ENCODE results near the gene LINC01488.

LINC01488 gene

GRCh38 chr11:69509381-69509780 is 27.9 kb downstream of the LINC01488 start:
- no peak overlapping the region for H4K8ac ChIP-seq (ENCODE audit: low read depth, low read length)
- no peak for DNase-seq

GRCh38 chr11:69509846-69510390 is 28.5 kb downstream of the LINC01488 start:
- no peak overlapping the region for H4K12ac ChIP-seq (ENCODE audit: low read depth, low read length)
- no peaks in the 10 kb centered on the region for H3K36me3 ChIP-seq (ENCODE audit: control insufficient read depth in 1 of 2, insufficient read depth in 2 of 2, low read length in 2 of 2)
- no peaks in the 10 kb centered on the region for H3K27me3 ChIP-seq (ENCODE audit: insufficient read depth, low read length)
- no peak overlapping the region for H2BK5ac ChIP-seq (ENCODE audit: low read depth, low read length, poor library complexity)
- H3K27ac ChIP-seq (ENCODE audit: low read depth, low read length), result no peak overlapping the region
- H3K9me3 ChIP-seq (ENCODE audit: insufficient read depth, low read depth, low read length), result peaks cover 2% of the 10 kb centered on the region
- H3K79me1 ChIP-seq (ENCODE audit: low read length), result no peaks in the 10 kb centered on the region
- H2AK5ac ChIP-seq (ENCODE audit: low read length), result no peak overlapping the region
- peaks cover 0 to 3% of the 10 kb centered on the region in 2 experiments for H3K4me1 ChIP-seq (ENCODE audit: control insufficient read depth in 1 of 2, insufficient read depth in 2 of 2, low read length in 2 of 2)
- no CpG with 5 or more reads among the region's 10 CpGs for WGBS (ENCODE audit: extremely low coverage, insufficient coverage, insufficient read length)
- no peak overlapping the region for H3K4me3 ChIP-seq (ENCODE audit: low read depth, low read length)
- no peak overlapping the region for H3K4me2 ChIP-seq (ENCODE audit: low read length)
- H4K91ac ChIP-seq (ENCODE audit: low read depth, low read length), result no peak overlapping the region
- no peaks in the 10 kb centered on the region for H3K79me2 ChIP-seq (ENCODE audit: control insufficient read depth, insufficient read depth, low read length, poor library complexity)
- no peak overlapping the region for H3K14ac ChIP-seq (ENCODE audit: low read length)
- no peak overlapping the region for H4K8ac ChIP-seq (ENCODE audit: low read depth, low read length)
- no peak overlapping the region for H2AFZ ChIP-seq (ENCODE audit: insufficient read depth, low read length, poor library complexity)
- no peak overlapping the region for H2BK120ac ChIP-seq (ENCODE audit: insufficient read depth, low read length, poor library complexity)
- no peak for DNase-seq
- no peak overlapping the region for H3K4ac ChIP-seq (ENCODE audit: low read depth, low read length)
- H3K23ac ChIP-seq (ENCODE audit: low read length), result no peak overlapping the region
- no peak overlapping the region for H2BK12ac ChIP-seq (ENCODE audit: low read length)
- no peak overlapping the region for H3K9ac ChIP-seq (ENCODE audit: low read length)
- H3K18ac ChIP-seq (ENCODE audit: low read length), result no peak overlapping the region

More at GRCh38 chr11:69509381-69509780, 27.9 kb downstream of the LINC01488 start:
- no peak overlapping the region for H2BK12ac ChIP-seq (ENCODE audit: low read length)
- WGBS (ENCODE audit: extremely low coverage, insufficient coverage, insufficient read length), result no CpG with 5 or more reads among the region's 7 CpGs
- H4K91ac ChIP-seq (ENCODE audit: low read depth, low read length), result no peak overlapping the region
- no peaks in the 10 kb centered on the region for H3K79me2 ChIP-seq (ENCODE audit: control insufficient read depth, insufficient read depth, low read length, poor library complexity)
- no peaks in the 10 kb centered on the region for H3K27me3 ChIP-seq (ENCODE audit: insufficient read depth, low read length)
- peaks cover 2% of the 10 kb centered on the region for H3K9me3 ChIP-seq (ENCODE audit: insufficient read depth, low read depth, low read length)
- H3K4ac ChIP-seq (ENCODE audit: low read depth, low read length), result no peak overlapping the region
- H2BK120ac ChIP-seq (ENCODE audit: insufficient read depth, low read length, poor library complexity), result no peak overlapping the region
- no peak overlapping the region for H3K23ac ChIP-seq (ENCODE audit: low read length)
- peak overlapping the region; percentile 30 for H2AK5ac ChIP-seq (ENCODE audit: low read length)
- no peaks in the 10 kb centered on the region for H3K79me1 ChIP-seq (ENCODE audit: low read length)
- H3K4me3 ChIP-seq (ENCODE audit: low read depth, low read length), result peak overlapping the region; percentile 34
- H3K9ac ChIP-seq (ENCODE audit: low read length), result no peak overlapping the region
- no peak overlapping the region for H3K4me2 ChIP-seq (ENCODE audit: low read length)
- H2AFZ ChIP-seq (ENCODE audit: insufficient read depth, low read length, poor library complexity), result no peak overlapping the region
- peaks cover 0 to 3% of the 10 kb centered on the region in 2 experiments for H3K4me1 ChIP-seq (ENCODE audit: control insufficient read depth in 1 of 2, insufficient read depth in 2 of 2, low read length in 2 of 2)
- no peak overlapping the region for H4K12ac ChIP-seq (ENCODE audit: low read depth, low read length)
- H3K27ac ChIP-seq (ENCODE audit: low read depth, low read length), result no peak overlapping the region
- H3K36me3 ChIP-seq (ENCODE audit: control insufficient read depth in 1 of 2, insufficient read depth in 2 of 2, low read length in 2 of 2), result no peaks in the 10 kb centered on the region
- no peak overlapping the region for H3K18ac ChIP-seq (ENCODE audit: low read length)
- no peak overlapping the region for H3K14ac ChIP-seq (ENCODE audit: low read length)
- no peak overlapping the region for H2BK5ac ChIP-seq (ENCODE audit: low read depth, low read length, poor library complexity)

GRCh38 chr11:69510471-69511357 is 29.3 kb downstream of the LINC01488 start:
- H2AFZ ChIP-seq (ENCODE audit: insufficient read depth, low read length, poor library complexity), result no peak overlapping the region
- no CpG with 5 or more reads among the region's 14 CpGs for WGBS (ENCODE audit: extremely low coverage, insufficient coverage, insufficient read length)

GRCh38 chr11:69511358-69512055 is 30.0 kb downstream of the LINC01488 start:
- Histone ChIP-seq H3K27me3 (ENCODE audit: insufficient read depth, low read length) (no peaks in the 10 kb centered on the region), H3K27ac (ENCODE audit: low read depth, low read length) (no peak overlapping the region), H3K9ac (ENCODE audit: low read length) (no peak overlapping the region), H2AFZ (ENCODE audit: insufficient read depth, low read length, poor library complexity) (no peak overlapping the region), H3K4me2 (ENCODE audit: low read length) (no peak overlapping the region), H3K79me2 (ENCODE audit: control insufficient read depth, insufficient read depth, low read length, poor library complexity) (no peaks in the 10 kb centered on the region), H4K91ac (ENCODE audit: low read depth, low read length) (no peak overlapping the region), H2AK5ac (ENCODE audit: low read length) (no peak overlapping the region), H3K14ac (ENCODE audit: low read length) (no peak overlapping the region), H3K79me1 (ENCODE audit: low read length) (no peaks in the 10 kb centered on the region), H3K9me3 (ENCODE audit: insufficient read depth, low read depth, low read length) (no peaks in the 10 kb centered on the region), H4K12ac (ENCODE audit: low read depth, low read length) (no peak overlapping the region), H3K4me3 (ENCODE audit: low read depth, low read length) (no peak overlapping the region), H2BK120ac (ENCODE audit: insufficient read depth, low read length, poor library complexity) (no peak overlapping the region), H3K18ac (ENCODE audit: low read length) (no peak overlapping the region), H2BK12ac (ENCODE audit: low read length) (no peak overlapping the region), H3K4me1 (ENCODE audit: control insufficient read depth in 1 of 2, insufficient read depth in 2 of 2, low read length in 2 of 2) (peaks cover 0 to 3% of the 10 kb centered on the region in 2 experiments), H3K4ac (ENCODE audit: low read depth, low read length) (no peak overlapping the region), H3K36me3 (ENCODE audit: control insufficient read depth in 1 of 2, insufficient read depth in 2 of 2, low read length in 2 of 2) (no peaks in the 10 kb centered on the region), H2BK5ac (ENCODE audit: low read depth, low read length, poor library complexity) (no peak overlapping the region), H3K23ac (ENCODE audit: low read length) (no peak overlapping the region), H4K8ac (ENCODE audit: low read depth, low read length) (no peak overlapping the region)
- no peak for DNase-seq
- WGBS (ENCODE audit: extremely low coverage, insufficient coverage, insufficient read length), result no CpG with 5 or more reads among the region's 21 CpGs

More at GRCh38 chr11:69510471-69511357, 29.3 kb downstream of the LINC01488 start:
- no peaks in the 10 kb centered on the region for H3K36me3 ChIP-seq (ENCODE audit: control insufficient read depth in 1 of 2, insufficient read depth in 2 of 2, low read length in 2 of 2)
- H3K18ac ChIP-seq (ENCODE audit: low read length), result no peak overlapping the region
- no peak for DNase-seq
- no peaks in the 10 kb centered on the region for H3K79me2 ChIP-seq (ENCODE audit: control insufficient read depth, insufficient read depth, low read length, poor library complexity)
- H2BK120ac ChIP-seq (ENCODE audit: insufficient read depth, low read length, poor library complexity), result no peak overlapping the region
- H3K4ac ChIP-seq (ENCODE audit: low read depth, low read length), result no peak overlapping the region
- H2BK12ac ChIP-seq (ENCODE audit: low read length), result no peak overlapping the region
- H2BK5ac ChIP-seq (ENCODE audit: low read depth, low read length, poor library complexity), result no peak overlapping the region
- H4K12ac ChIP-seq (ENCODE audit: low read depth, low read length), result no peak overlapping the region
- H3K4me1 ChIP-seq (ENCODE audit: control insufficient read depth in 1 of 2, insufficient read depth in 2 of 2, low read length in 2 of 2), result peaks cover 0 to 3% of the 10 kb centered on the region in 2 experiments
- H3K9ac ChIP-seq (ENCODE audit: low read length), result no peak overlapping the region
- H4K8ac ChIP-seq (ENCODE audit: low read depth, low read length), result no peak overlapping the region
- no peak overlapping the region for H3K14ac ChIP-seq (ENCODE audit: low read length)
- H3K27ac ChIP-seq (ENCODE audit: low read depth, low read length), result no peak overlapping the region
- H3K4me2 ChIP-seq (ENCODE audit: low read length), result no peak overlapping the region
- no peak overlapping the region for H3K23ac ChIP-seq (ENCODE audit: low read length)
- no peaks in the 10 kb centered on the region for H3K9me3 ChIP-seq (ENCODE audit: insufficient read depth, low read depth, low read length)
- no peak overlapping the region for H4K91ac ChIP-seq (ENCODE audit: low read depth, low read length)
- no peaks in the 10 kb centered on the region for H3K79me1 ChIP-seq (ENCODE audit: low read length)
- H2AK5ac ChIP-seq (ENCODE audit: low read length), result no peak overlapping the region
- H3K27me3 ChIP-seq (ENCODE audit: insufficient read depth, low read length), result no peaks in the 10 kb centered on the region
- no peak overlapping the region for H3K4me3 ChIP-seq (ENCODE audit: low read depth, low read length)
